Astrocyte of the spinal cord (primary cell): ENCODE measurements around the gene PET100.

ENCODE experiments used
- DNase-seq: peaks from one replicate; pipeline ENCODE4 v3.0.0; 2011; ENCODE audit warnings: low read depth, low spot score
- H3K4me3 ChIP-seq: 2 replicates; pipeline ENCODE4 v1.5.1; 2011; ENCODE audit warnings: low read depth, mild to moderate bottlenecking, low read length, moderate library complexity
- in situ Hi-C: cut with HindIII; loops from 2 replicates; pipeline ENCODE4 v1.10.0; 2017; ENCODE audit warnings: low sequenced_read_pairs
- TF ChIP-seq, protein P1 (sequence below): IDR thresholded peaks from 2 replicates; pipeline ENCODE4 v1.5.1; 2012; ENCODE audit warnings: low read depth, mild to moderate bottlenecking, low read length, inconsistent platforms

Gene PET100

GRCh38 chr19:7650148-7650547 lies 20.6 kb downstream of the PET100 start:
- no peak for DNase-seq
- H3K4me3 ChIP-seq: no peak overlapping the region
- TF ChIP-seq, protein P1, sequence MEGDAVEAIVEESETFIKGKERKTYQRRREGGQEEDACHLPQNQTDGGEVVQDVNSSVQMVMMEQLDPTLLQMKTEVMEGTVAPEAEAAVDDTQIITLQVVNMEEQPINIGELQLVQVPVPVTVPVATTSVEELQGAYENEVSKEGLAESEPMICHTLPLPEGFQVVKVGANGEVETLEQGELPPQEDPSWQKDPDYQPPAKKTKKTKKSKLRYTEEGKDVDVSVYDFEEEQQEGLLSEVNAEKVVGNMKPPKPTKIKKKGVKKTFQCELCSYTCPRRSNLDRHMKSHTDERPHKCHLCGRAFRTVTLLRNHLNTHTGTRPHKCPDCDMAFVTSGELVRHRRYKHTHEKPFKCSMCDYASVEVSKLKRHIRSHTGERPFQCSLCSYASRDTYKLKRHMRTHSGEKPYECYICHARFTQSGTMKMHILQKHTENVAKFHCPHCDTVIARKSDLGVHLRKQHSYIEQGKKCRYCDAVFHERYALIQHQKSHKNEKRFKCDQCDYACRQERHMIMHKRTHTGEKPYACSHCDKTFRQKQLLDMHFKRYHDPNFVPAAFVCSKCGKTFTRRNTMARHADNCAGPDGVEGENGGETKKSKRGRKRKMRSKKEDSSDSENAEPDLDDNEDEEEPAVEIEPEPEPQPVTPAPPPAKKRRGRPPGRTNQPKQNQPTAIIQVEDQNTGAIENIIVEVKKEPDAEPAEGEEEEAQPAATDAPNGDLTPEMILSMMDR: no peak
- in situ Hi-C loops: no loop called here

GRCh38 chr19:7652061-7652641 lies 22.6 kb downstream of the PET100 start:
- H3K4me3 ChIP-seq: peak overlapping the region; percentile 12
- in situ Hi-C loops: no loop called here
- DNase-seq: peak; percentile 72
- TF ChIP-seq, protein P1: peak; percentile 99

GRCh38 chr19:7654401-7654800 lies 24.8 kb downstream of the PET100 start:
- H3K4me3 ChIP-seq: no peak overlapping the region
- TF ChIP-seq, protein P1: no peak
- in situ Hi-C loops: no loop called here
- DNase-seq: no peak

GRCh38 chr19:7655581-7655980 lies 26.0 kb downstream of the PET100 start:
- TF ChIP-seq, protein P1: no peak
- no peak overlapping the region for H3K4me3 ChIP-seq
- in situ Hi-C loops: no loop called here
- DNase-seq: no peak

- H3K4me3 ChIP-seq: no peak overlapping the region
- TF ChIP-seq, protein P1: no peak
- in situ Hi-C loops: no loop called here
- no peak for DNase-seq
These were observed 27.6 kb downstream of the PET100 start for GRCh38 chr19:7657131-7657751.

DNA sequence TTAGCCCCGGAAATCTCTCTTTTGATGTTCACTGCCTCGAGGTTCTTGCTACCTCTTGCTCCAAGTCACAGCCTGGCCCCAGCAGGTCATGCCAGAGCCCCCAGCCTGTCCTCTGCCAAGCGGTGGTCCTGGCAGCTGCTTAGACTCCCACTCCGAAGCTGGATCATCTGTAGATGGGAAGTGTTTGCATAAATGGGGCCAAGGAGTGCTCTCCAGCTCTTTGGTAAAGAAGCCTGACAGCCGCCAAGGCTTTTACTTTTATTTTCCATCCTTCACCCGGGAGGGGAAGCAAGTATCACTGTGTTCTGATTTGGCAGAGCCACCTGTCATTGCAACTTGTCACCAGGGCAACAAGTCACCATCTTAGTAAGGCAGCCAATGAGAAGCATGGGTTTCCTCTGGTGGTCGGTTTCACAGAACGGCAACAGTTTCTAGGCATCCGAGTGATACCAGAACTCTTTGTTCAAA lies 28.7 kb downstream of the PET100 start:
- in situ Hi-C loops: no loop called here
- no peak for DNase-seq
- no peak overlapping the region for H3K4me3 ChIP-seq
- TF ChIP-seq, protein P1: no peak
